MM.1S (cell line): ENCODE data around the gene HSPB7.

ENCODE experiments used
- DNase-seq: peaks from one replicate; pipeline ENCODE4 v3.0.0-alpha.2; 2015
- H2AFZ ChIP-seq: fragments of 300-600 bp; sonication (generic); 2 replicates; pipeline ENCODE4 v1.6.0; 2016; ENCODE audit warnings: antibody characterized with exemption, low read length
- H3F3A ChIP-seq: fragments of 300-600 bp; sonication (generic); 2 replicates; pipeline ENCODE4 v1.6.1; 2016; ENCODE audit warnings: mild to moderate bottlenecking, antibody characterized with exemption, low read length, moderate library complexity, mixed read lengths; ENCODE audit not compliant: insufficient read depth
- H3K27ac ChIP-seq: fragments of 300-600 bp; sonication (generic); 2 replicates; pipeline ENCODE4 v1.5.1; 2016; ENCODE audit warnings: mild to moderate bottlenecking, low read length
- H3K27me3 ChIP-seq: fragments of 300-600 bp; sonication (generic); replicated peaks from 2 replicates; pipeline ENCODE4 v1.6.0; 2016; ENCODE audit warnings: low read length; ENCODE audit not compliant: insufficient read depth
- H3K36me3 ChIP-seq: fragments of 300-600 bp; sonication (generic); replicated peaks from 2 replicates; pipeline ENCODE4 v1.6.1; 2016; ENCODE audit warnings: mild to moderate bottlenecking, low read length, mixed read lengths; ENCODE audit not compliant: insufficient read depth
- H3K4me1 ChIP-seq: fragments of 300-600 bp; sonication (generic); 2 replicates; pipeline ENCODE4 v1.6.1; 2016; ENCODE audit warnings: low read length, mixed read lengths
- H3K4me2 ChIP-seq: fragments of 300-600 bp; sonication (generic); 2 replicates; pipeline ENCODE4 v1.6.0; 2016; ENCODE audit warnings: low read depth, low read length
- H3K4me3 ChIP-seq: fragments of 300-600 bp; sonication (generic); 2 replicates; pipeline ENCODE4 v1.5.1; 2016; ENCODE audit warnings: low read length, mixed read lengths
- H3K79me2 ChIP-seq: fragments of 300-600 bp; sonication (generic); 2 replicates; pipeline ENCODE4 v1.6.1; 2016; ENCODE audit warnings: mixed run types, low read length, mixed read lengths
- H3K9ac ChIP-seq: fragments of 300-600 bp; sonication (generic); 2 replicates; pipeline ENCODE4 v1.6.1; 2016; ENCODE audit warnings: low read length, mixed read lengths
- H3K9me2 ChIP-seq: fragments of 300-600 bp; sonication (generic); replicated peaks from 2 replicates; pipeline ENCODE4 v1.6.1; 2016; ENCODE audit warnings: mild to moderate bottlenecking, low read length, mixed read lengths; ENCODE audit not compliant: insufficient read depth
- H3K9me3 ChIP-seq: fragments of 300-600 bp; sonication (generic); replicated peaks from 2 replicates; pipeline ENCODE4 v1.6.1; 2016; ENCODE audit warnings: mild to moderate bottlenecking, low read length, mixed read lengths; ENCODE audit not compliant: insufficient read depth
- H4K20me1 ChIP-seq: fragments of 300-600 bp; sonication (generic); 2 replicates; pipeline ENCODE4 v1.6.1; 2016; ENCODE audit warnings: mild to moderate bottlenecking, low read length, moderate library complexity, mixed read lengths; ENCODE audit not compliant: insufficient read depth
- CTCF ChIP-seq: fragments of 300-600 bp; sonication (generic); IDR thresholded peaks from 2 replicates; pipeline ENCODE4 v1.5.1; 2016; ENCODE audit warnings: antibody characterized with exemption, low read length, mixed read lengths
- EZH2 ChIP-seq: fragments of 300-600 bp; sonication (generic); optimal IDR thresholded peaks from 2 replicates; pipeline ENCODE3; 2017; ENCODE audit warnings: low read depth, mild to moderate bottlenecking, antibody characterized with exemption, low read length, mixed read lengths
- EZH2phosphoT487 ChIP-seq: fragments of 300-600 bp; sonication (generic); IDR thresholded peaks from 2 replicates; pipeline ENCODE4 v1.6.1; 2018; ENCODE audit warnings: antibody characterized with exemption, low read length

HSPB7 gene

GRCh38 chr1:15997076-15997585 lies 20.7 kb downstream of the HSPB7 start:
- Histone ChIP-seq H3K27ac (no peak overlapping the region), H3K9ac (no peak overlapping the region), H3K9me3 (no peaks in the 10 kb centered on the region), H3K4me3 (no peak overlapping the region), H3K4me2 (no peak overlapping the region), H3F3A (no peaks in the 10 kb centered on the region), H3K79me2 (no peaks in the 10 kb centered on the region), H3K27me3 (peaks cover 37% of the 10 kb centered on the region), H3K36me3 (no peaks in the 10 kb centered on the region), H4K20me1 (no peaks in the 10 kb centered on the region), H3K9me2 (no peaks in the 10 kb centered on the region), H3K4me1 (no peaks in the 10 kb centered on the region), H2AFZ (no peak overlapping the region)
- TF ChIP-seq CTCF (no peak), EZH2phosphoT487 (no peak), EZH2 (no peak)
- no peak for DNase-seq

- no peaks in the 10 kb centered on the region for H3K9me3 ChIP-seq
- no peak overlapping the region for H2AFZ ChIP-seq
- no peaks in the 10 kb centered on the region for H3K79me2 ChIP-seq
- peaks cover 45% of the 10 kb centered on the region for H3K27me3 ChIP-seq
- no peak overlapping the region for H3K9ac ChIP-seq
- no peaks in the 10 kb centered on the region for H3K36me3 ChIP-seq
- TF ChIP-seq EZH2, result no peak
- peak; percentile 43 for TF ChIP-seq CTCF
- H3F3A ChIP-seq, result no peaks in the 10 kb centered on the region
- no peak overlapping the region for H3K27ac ChIP-seq
- H3K4me3 ChIP-seq, result no peak overlapping the region
- no peaks in the 10 kb centered on the region for H3K9me2 ChIP-seq
- no peaks in the 10 kb centered on the region for H3K4me1 ChIP-seq
- H3K4me2 ChIP-seq, result no peak overlapping the region
- no peak for DNase-seq
- no peaks in the 10 kb centered on the region for H4K20me1 ChIP-seq
These were observed 23.1 kb downstream of the HSPB7 start for GRCh38 chr1:15994590-15995351.

- Histone ChIP-seq H3K79me2 (no peaks in the 10 kb centered on the region), H3K4me2 (no peak overlapping the region), H3K9ac (no peak overlapping the region), H3K36me3 (no peaks in the 10 kb centered on the region), H3K27ac (no peak overlapping the region), H3K27me3 (peaks cover 49% of the 10 kb centered on the region), H3K4me3 (no peak overlapping the region), H3K4me1 (no peaks in the 10 kb centered on the region), H3F3A (no peaks in the 10 kb centered on the region), H4K20me1 (no peaks in the 10 kb centered on the region), H2AFZ (no peak overlapping the region), H3K9me3 (no peaks in the 10 kb centered on the region), H3K9me2 (no peaks in the 10 kb centered on the region)
- no peak for TF ChIP-seq CTCF
- no peak for TF ChIP-seq EZH2
- no peak for DNase-seq
These were observed 23.8 kb downstream of the HSPB7 start for GRCh38 chr1:15994081-15994480.
